Heart right ventricle (tissue), 16 donors: Measurements from ENCODE around the gene CCDC92. TPM values are rescaled to one million over a fixed set of nuclear protein-coding genes. Genes with fewer than 3 reads are reported as not detected.

ENCODE experiments used
- ATAC-seq, 8 donors: fragments of 200-7000 bp; cut with Tn5 transposase; one replicate each; pipeline ENCODE4 v1.9.1; 2020; ENCODE audit warnings: mild to moderate bottlenecking in 8 of 8, moderate library complexity in 8 of 8, moderate number of reproducible peaks in 1 of 8
- DNase-seq, 2 donors: peaks; one replicate each; pipeline ENCODE4 v3.0.0-alpha.2; 2020
- H3K27ac ChIP-seq, 10 donors: fragments of 200-600 bp; sonication (generic) in 2 of 10; one replicate each; pipeline versions ENCODE4 v1.5.0 to v1.8.0; 2020 to 2022; ENCODE audit warnings: mild to moderate bottlenecking in 3 of 10
- H3K27me3 ChIP-seq, 7 donors: fragments of 200-600 bp; one replicate each; pipeline ENCODE4 v1.8.0; 2021 to 2022; ENCODE audit warnings: mild to moderate bottlenecking in 2 of 7
- H3K36me3 ChIP-seq, 9 donors: fragments of 200-600 bp; sonication (generic) in 1 of 9; one replicate each; pipeline versions ENCODE4 v1.5.0 to v1.8.0; 2020 to 2022; ENCODE audit warnings: mild to moderate bottlenecking in 2 of 9
- H3K4me1 ChIP-seq, 9 donors: fragments of 200-600 bp; sonication (generic) in 1 of 9; one replicate each; pipeline versions ENCODE4 v1.5.0 to v1.8.0; 2020 to 2022; ENCODE audit warnings: mild to moderate bottlenecking in 4 of 9
- H3K4me3 ChIP-seq, 10 donors: fragments of 200-600 bp; sonication (generic) in 2 of 10; one replicate each; pipeline versions ENCODE4 v1.5.0 to v1.8.0; 2020 to 2022; ENCODE audit warnings: mild to moderate bottlenecking in 7 of 10, moderate library complexity in 2 of 10
- H3K9me3 ChIP-seq, 11 donors: fragments of 200-600 bp in 10 of 11; sonication (generic) in 2 of 11; one replicate each; pipeline versions ENCODE4 v1.5.0 to v1.8.0; 2013 to 2022; ENCODE audit warnings: mild to moderate bottlenecking in 2 of 11, control low read depth in 1 of 11, moderate library complexity in 1 of 11
- CTCF ChIP-seq, 9 donors: fragments of 200-600 bp; sonication (generic) in 2 of 9; IDR thresholded peaks; one replicate each; pipeline versions ENCODE4 v1.5.0 to v1.8.0; 2021 to 2022; ENCODE audit warnings: antibody characterized with exemption in 9 of 9, mild to moderate bottlenecking in 5 of 9, moderate library complexity in 1 of 9
- WGBS, 2 donors: extraction: QIAGEN DNeasy Blood & Tissue Kit; methylation state at CpG; one replicate each; pipeline ENCODE4 v1.1.7; 2013; ENCODE audit warnings: inconsistent platforms in 1 of 2; 5-methylcytosine and 5-hydroxymethylcytosine counted together
- intact Hi-C, 10 donors: fragments of 100-400 bp; cut with DNase I; formaldehyde crosslinking; loops; one replicate each; pipeline versions ENCODE4 v1.11.1 to v1.14.2; 2022
- polyA plus RNA-seq, 2 donors: library from polyadenylated mRNA; stranded (reverse); fragments of 200-250 nt; gene quantifications; one replicate each; pipeline ENCODE4 v1.2.3, GENCODE V29; 2013
- total RNA-seq, 10 donors: library from RNA; stranded (reverse); fragmentation: NEBNext Ultra II Directional in 3 of 10; extraction: Animal tissue kit (Norgen Biotek cat#: 25700) in 3 of 10; gene quantifications; one replicate each; pipeline versions ENCODE4 v1.2.1 to v1.2.4, GENCODE V29; 2021 to 2023
- donor health status: Arrhythmogenic right ventricular cardiomyopathy.
- donor health status: ischemic (EF 13 %, LVEDD 7.1; RV severe dilation, severe dysfunction).
- donor health status: healthy with polysubstance abuse.
- donor health status: DM: no; HTN: yes; CAD: no.
- donor health status: DM: no; HTN: no; CAD: no.
- donor health status: ischemic (EF 25% LVEDD 6.9; RV normal size, moderate dysfunction).
- donor health status: ischemic (EF 25% LVEDD 5.7; RV mildly dilated, moderate dysfunction).
- donor health status: healthy.
- donor health status: DM: yes; HTN: yes; CAD: no.
- donor health status: Ischemic cardiomyopathy.
- donor health status: ischemic (EF 35%, LVEDD 5.7; RV mildly dilated, moderate dysfunction).
- donor health status: nonischemic (EF 11% LVEDD 7.7; RV severe dilation, severe dysfunction).
- donor health status: DM: yes; HTN: yes; CAD: no.
- donor health status: PGD.
- donor health status: ischemic (EF 29% LVEDD 5.4; RV normal size, mild dysfunction).
- donor health status: nonischemic (EF 23%, LVEDD 6.1; RV moderate dilation, normal function).

CCDC92 gene
- total and polyA plus RNA-seq, 12 donors, result 38.5 to 77.1 (median 56.5) TPM

- peaks cover 0 to 11% (median 3%) of the 10 kb centered on the region in 9 donors for H3K4me1 ChIP-seq
- H3K27me3 ChIP-seq, result peaks cover 0 to 12% (median 0%) of the 10 kb centered on the region in 7 donors
- no peak overlapping the region for H3K27ac ChIP-seq
- 93 to 95% methylated on average over 8 of the region's 8 CpGs for WGBS, 2 donors
- H3K4me3 ChIP-seq, result no peak overlapping the region
- no peaks in the 10 kb centered on the region for H3K9me3 ChIP-seq
- DNase-seq, result no peak
- ATAC-seq, result no peak
- intact Hi-C loops, result no loop called here
- no peaks in the 10 kb centered on the region for H3K36me3 ChIP-seq
- no peak for TF ChIP-seq CTCF (IDR thresholded peaks at IDR 0.05)
Measured at GRCh38 chr12:123910057-123910456, 62.6 kb downstream of the CCDC92 start.

- no peaks in the 10 kb centered on the region for H3K36me3 ChIP-seq
- peaks cover 0 to 11% (median 3%) of the 10 kb centered on the region in 9 donors for H3K4me1 ChIP-seq
- no peak for TF ChIP-seq CTCF (IDR thresholded peaks at IDR 0.05)
- H3K9me3 ChIP-seq, result no peaks in the 10 kb centered on the region
- 75 to 77% methylated on average over 37 of the region's 37 CpGs for WGBS, 2 donors
- H3K27me3 ChIP-seq, result peaks cover 0 to 3% (median 0%) of the 10 kb centered on the region in 7 donors
- no peak for DNase-seq
- H3K4me3 ChIP-seq, result no peak overlapping the region
- intact Hi-C loops, result loop anchor here in 7 of 10 donors (5.0 to 10.0 kb wide), 6 partner anchors 73 to 866 kb away; no protein-coding TSS in a partner anchor
- ATAC-seq, result peak in 2 of 8 donors; percentile 2 to 52
- no peak overlapping the region for H3K27ac ChIP-seq
Measured at GRCh38 chr12:123908884-123909725, 63.5 kb downstream of the CCDC92 start.

- Histone ChIP-seq H3K9me3 (no peaks in the 10 kb centered on the region), H3K4me3 (no peak overlapping the region), H3K27me3 (peaks cover 0 to 9% (median 0%) of the 10 kb centered on the region in 7 donors), H3K27ac (peak overlapping the region in 1 of 10 donors; percentile 26), H3K36me3 (no peaks in the 10 kb centered on the region), H3K4me1 (peaks cover 0 to 11% (median 3%) of the 10 kb centered on the region in 9 donors)
- intact Hi-C loops, result loop anchor here in 7 of 10 donors (5.0 to 10.0 kb wide), 6 partner anchors 74 to 867 kb away; no protein-coding TSS in a partner anchor
- peak in 5 of 8 donors; percentile 25 to 53 (median 34) for ATAC-seq
- TF ChIP-seq CTCF (IDR thresholded peaks at IDR 0.05), result no peak
- DNase-seq, result no peak
- WGBS, 2 donors, result 29 to 39% methylated on average over 12 of the region's 12 CpGs
Measured at GRCh38 chr12:123907726-123908476, 64.7 kb downstream of the CCDC92 start.
